Stomach (tissue), 4 donors: Measurements from ENCODE around the gene DMP1.
"Not testable (repeated sequence)": the region's sequence is repeated elsewhere in the genome, so short reads cannot be mapped to it uniquely, and the experiment has no call there.

Experiments
- CTCF ChIP-seq, 7 experiments: fragments of 450-650 bp in 4 of 7; fragments of 200-600 bp in 3 of 7; sonication (generic) in 3 of 7; IDR thresholded peaks; one replicate each; pipeline ENCODE4 v1.5.1; 2016 to 2019; ENCODE audit warnings: antibody characterized with exemption in 7 of 7, control low read depth in 2 of 7, mild to moderate bottlenecking in 1 of 7
- EP300 ChIP-seq: sonication (generic); formaldehyde crosslinking; IDR thresholded peaks from one replicate; pipeline ENCODE4 v1.6.1; 2017; ENCODE audit warnings: antibody characterized with exemption
- POLR2A ChIP-seq, 4 donors: fragments of 450-650 bp; IDR thresholded peaks; one replicate each; pipeline ENCODE4 v1.6.1; 2016; ENCODE audit warnings: antibody characterized with exemption in 4 of 4, control low read depth in 2 of 4, mild to moderate bottlenecking in 1 of 4, moderate library complexity in 1 of 4
- POLR2AphosphoS5 ChIP-seq, 3 donors: sonication (generic); formaldehyde crosslinking; IDR thresholded peaks; one replicate each; pipeline ENCODE4 v1.6.1; 2016; ENCODE audit warnings: antibody characterized with exemption in 3 of 3

- not testable (repeated sequence) for TF ChIP-seq EP300; POLR2AphosphoS5 (IDR thresholded peaks at IDR 0.05); POLR2A (IDR thresholded peaks at IDR 0.05); CTCF (IDR thresholded peaks at IDR 0.05)
Measured at GRCh38 chr4:87690947-87691346, 40.9 kb downstream of the DMP1 start.
